Measurements from ENCODE around the gene PDE1C. TPM values are rescaled to one million over a fixed set of nuclear protein-coding genes. Genes with fewer than 3 reads are reported as not detected.

Gene PDE1C
- total RNA-seq, 2 experiments from 2014 or later: not detected

- DNase-seq: no peak
- ChIA-PET CTCF (interaction anchor here (0.9 to 1.0 kb wide), 2 partner anchors 44 to 55 kb away, joined by 3 read pairs; no protein-coding TSS in a partner anchor), POLR2A (no interaction called here)
- intact Hi-C loops (cut with micrococcal nuclease): no loop called here
- Mint-ChIP-seq H3K27me3 (no peaks in the 10 kb centered on the region), H3K4me1 (ENCODE audit: low read depth) (no peaks in the 10 kb centered on the region), H3K36me3 (no peaks in the 10 kb centered on the region), H3K4me3 (no peak overlapping the region), H3K27ac (no peak overlapping the region), H3K9me3 (no peaks in the 10 kb centered on the region)
Observed at GRCh38 chr7:31938650-31939049, 131.6 kb downstream of the PDE1C start.

- no peak for DNase-seq
- Mint-ChIP-seq H3K9me3 (peaks cover 2% of the 10 kb centered on the region), H3K4me1 (ENCODE audit: low read depth) (no peaks in the 10 kb centered on the region), H3K4me3 (no peak overlapping the region), H3K27ac (no peak overlapping the region), H3K36me3 (no peaks in the 10 kb centered on the region), H3K27me3 (no peaks in the 10 kb centered on the region)
- ChIA-PET CTCF (no interaction called here), POLR2A (no interaction called here)
- intact Hi-C loops (cut with micrococcal nuclease): no loop called here
Observed at GRCh38 chr7:31937982-31938381, 132.2 kb downstream of the PDE1C start.

GRCh38 chr7:31935124-31936054 lies 134.8 kb downstream of the PDE1C start:
- DNase-seq: no peak
- peaks cover 13% of the 10 kb centered on the region for H3K9me3 Mint-ChIP-seq
- POLR2A ChIA-PET: no interaction called here
- H3K4me1 Mint-ChIP-seq (ENCODE audit: low read depth): no peaks in the 10 kb centered on the region
- no peaks in the 10 kb centered on the region for H3K27me3 Mint-ChIP-seq
- H3K4me3 Mint-ChIP-seq: no peak overlapping the region
- intact Hi-C loops (cut with micrococcal nuclease): no loop called here
- H3K27ac Mint-ChIP-seq: no peak overlapping the region
- H3K36me3 Mint-ChIP-seq: no peaks in the 10 kb centered on the region
- CTCF ChIA-PET: no interaction called here

- Mint-ChIP-seq H3K9me3 (peaks cover 17% of the 10 kb centered on the region), H3K4me1 (ENCODE audit: low read depth) (no peaks in the 10 kb centered on the region), H3K4me3 (no peak overlapping the region), H3K36me3 (no peaks in the 10 kb centered on the region), H3K27ac (no peak overlapping the region), H3K27me3 (no peaks in the 10 kb centered on the region)
- no peak for DNase-seq
- ChIA-PET CTCF (no interaction called here), POLR2A (no interaction called here)
- intact Hi-C loops (cut with micrococcal nuclease): no loop called here
Observed at GRCh38 chr7:31934551-31934950, 135.7 kb downstream of the PDE1C start.

GRCh38 chr7:31933481-31933880 lies 136.7 kb downstream of the PDE1C start:
- no peak overlapping the region for H3K27ac Mint-ChIP-seq
- POLR2A ChIA-PET: no interaction called here

GRCh38 chr7:31926991-31927584 lies 143.1 kb downstream of the PDE1C start:
- H3K4me1 Mint-ChIP-seq (ENCODE audit: low read depth): no peaks in the 10 kb centered on the region

More at GRCh38 chr7:31933481-31933880, 136.7 kb downstream of the PDE1C start:
- Mint-ChIP-seq H3K4me3 (no peak overlapping the region), H3K36me3 (no peaks in the 10 kb centered on the region), H3K9me3 (peaks cover 22% of the 10 kb centered on the region), H3K4me1 (ENCODE audit: low read depth) (no peaks in the 10 kb centered on the region), H3K27me3 (no peaks in the 10 kb centered on the region)
- CTCF ChIA-PET: no interaction called here
- DNase-seq: no peak
- intact Hi-C loops (cut with micrococcal nuclease): no loop called here

GRCh38 chr7:31925753-31926454 lies 144.3 kb downstream of the PDE1C start:
- H3K4me1 Mint-ChIP-seq (ENCODE audit: low read depth): no peaks in the 10 kb centered on the region
- CTCF ChIA-PET: no interaction called here
- intact Hi-C loops (cut with micrococcal nuclease): no loop called here
- H3K36me3 Mint-ChIP-seq: no peaks in the 10 kb centered on the region
- POLR2A ChIA-PET: no interaction called here
- H3K9me3 Mint-ChIP-seq: peaks cover 13% of the 10 kb centered on the region
- H3K4me3 Mint-ChIP-seq: no peak overlapping the region
- H3K27me3 Mint-ChIP-seq: no peaks in the 10 kb centered on the region
- H3K27ac Mint-ChIP-seq: no peak overlapping the region
- no peak for DNase-seq

More at GRCh38 chr7:31926991-31927584, 143.1 kb downstream of the PDE1C start:
- ChIA-PET POLR2A (no interaction called here), CTCF (no interaction called here)
- no peaks in the 10 kb centered on the region for H3K36me3 Mint-ChIP-seq
- intact Hi-C loops (cut with micrococcal nuclease): no loop called here
- no peak overlapping the region for H3K4me3 Mint-ChIP-seq
- no peak overlapping the region for H3K27ac Mint-ChIP-seq
- no peak for DNase-seq
- peaks cover 20% of the 10 kb centered on the region for H3K9me3 Mint-ChIP-seq
- H3K27me3 Mint-ChIP-seq: no peaks in the 10 kb centered on the region

- Mint-ChIP-seq H3K36me3 (no peaks in the 10 kb centered on the region), H3K27ac (no peak overlapping the region), H3K4me3 (no peak overlapping the region), H3K9me3 (peaks cover 5% of the 10 kb centered on the region), H3K4me1 (ENCODE audit: low read depth) (no peaks in the 10 kb centered on the region), H3K27me3 (no peaks in the 10 kb centered on the region)
- intact Hi-C loops (cut with micrococcal nuclease): no loop called here
- POLR2A ChIA-PET: no interaction called here
- CTCF ChIA-PET: no interaction called here
- no peak for DNase-seq
Observed at GRCh38 chr7:31924251-31924650, 146.0 kb downstream of the PDE1C start.

- Mint-ChIP-seq H3K4me3 (no peak overlapping the region), H3K27me3 (no peaks in the 10 kb centered on the region), H3K36me3 (no peaks in the 10 kb centered on the region), H3K4me1 (ENCODE audit: low read depth) (no peaks in the 10 kb centered on the region), H3K27ac (no peak overlapping the region), H3K9me3 (peaks cover 1% of the 10 kb centered on the region)
- intact Hi-C loops (cut with micrococcal nuclease): no loop called here
- CTCF ChIA-PET: no interaction called here
- POLR2A ChIA-PET: no interaction called here
- DNase-seq: no peak
Observed at GRCh38 chr7:31922848-31923247, 147.4 kb downstream of the PDE1C start.

GRCh38 chr7:31921047-31921446 lies 149.2 kb downstream of the PDE1C start:
- DNase-seq: no peak
- Mint-ChIP-seq H3K36me3 (no peaks in the 10 kb centered on the region), H3K27ac (no peak overlapping the region), H3K27me3 (no peaks in the 10 kb centered on the region), H3K4me3 (no peak overlapping the region), H3K4me1 (ENCODE audit: low read depth) (no peaks in the 10 kb centered on the region), H3K9me3 (no peaks in the 10 kb centered on the region)
- ChIA-PET CTCF (no interaction called here), POLR2A (no interaction called here)
- intact Hi-C loops (cut with micrococcal nuclease): no loop called here

GRCh38 chr7:31919678-31920369 lies 150.4 kb downstream of the PDE1C start:
- Mint-ChIP-seq H3K4me1 (ENCODE audit: low read depth) (no peaks in the 10 kb centered on the region), H3K36me3 (no peaks in the 10 kb centered on the region), H3K4me3 (no peak overlapping the region), H3K27ac (no peak overlapping the region), H3K9me3 (no peaks in the 10 kb centered on the region), H3K27me3 (no peaks in the 10 kb centered on the region)
- CTCF ChIA-PET: no interaction called here
- DNase-seq: no peak
- POLR2A ChIA-PET: no interaction called here
- intact Hi-C loops (cut with micrococcal nuclease): no loop called here

- Mint-ChIP-seq H3K4me1 (ENCODE audit: low read depth) (no peaks in the 10 kb centered on the region), H3K27ac (no peak overlapping the region), H3K4me3 (no peak overlapping the region), H3K9me3 (no peaks in the 10 kb centered on the region), H3K27me3 (no peaks in the 10 kb centered on the region), H3K36me3 (no peaks in the 10 kb centered on the region)
- intact Hi-C loops (cut with micrococcal nuclease): no loop called here
- ChIA-PET POLR2A (no interaction called here), CTCF (no interaction called here)
- no peak for DNase-seq
Observed at GRCh38 chr7:31918706-31919393, 151.4 kb downstream of the PDE1C start.
